Measurements from ENCODE around the gene EIF4G3. TPM values are rescaled to one million over a fixed set of nuclear protein-coding genes. Genes with fewer than 3 reads are reported as not detected.
"Not testable (repeated sequence)": the region's sequence is repeated elsewhere in the genome, so short reads cannot be mapped to it uniquely, and the experiment has no call there.

EIF4G3 gene
- total and polyA plus RNA-seq, 12 donors: 13.3 to 50.2 (median 36.1) TPM

DNA sequence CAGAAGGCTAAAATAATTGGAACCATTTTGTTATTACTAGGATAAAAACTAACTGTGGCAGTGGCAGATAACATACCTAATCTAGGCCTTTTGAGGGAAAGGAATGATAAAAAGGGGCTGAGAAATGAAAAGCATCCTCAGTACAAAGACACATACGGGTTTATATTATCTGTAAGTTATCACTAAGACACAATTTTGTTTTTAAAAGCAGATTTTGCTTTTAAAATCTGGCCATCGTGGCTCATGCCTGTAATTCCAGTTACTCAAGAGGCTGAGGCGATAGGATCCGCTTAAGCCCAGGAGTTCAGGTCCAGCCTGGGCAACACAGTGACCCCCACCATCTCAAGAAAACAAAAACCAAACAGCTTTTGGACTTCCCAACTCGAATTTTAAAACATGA is 364.8 kb downstream of the EIF4G3 start:
- intact Hi-C loops (cut with DNase I): no loop called here
- Histone ChIP-seq H3K4me1 (no peaks in the 10 kb centered on the region), H3K9me3 (no peaks in the 10 kb centered on the region), H3K27ac (no peak overlapping the region), H3K27me3 (no peaks in the 10 kb centered on the region), H3K36me3 (peaks cover 0 to 74% (median 4%) of the 10 kb centered on the region in 9 donors), H3K4me3 (no peak overlapping the region)
- ATAC-seq (no peak), DNase-seq (no peak)
- TF ChIP-seq, protein P1, sequence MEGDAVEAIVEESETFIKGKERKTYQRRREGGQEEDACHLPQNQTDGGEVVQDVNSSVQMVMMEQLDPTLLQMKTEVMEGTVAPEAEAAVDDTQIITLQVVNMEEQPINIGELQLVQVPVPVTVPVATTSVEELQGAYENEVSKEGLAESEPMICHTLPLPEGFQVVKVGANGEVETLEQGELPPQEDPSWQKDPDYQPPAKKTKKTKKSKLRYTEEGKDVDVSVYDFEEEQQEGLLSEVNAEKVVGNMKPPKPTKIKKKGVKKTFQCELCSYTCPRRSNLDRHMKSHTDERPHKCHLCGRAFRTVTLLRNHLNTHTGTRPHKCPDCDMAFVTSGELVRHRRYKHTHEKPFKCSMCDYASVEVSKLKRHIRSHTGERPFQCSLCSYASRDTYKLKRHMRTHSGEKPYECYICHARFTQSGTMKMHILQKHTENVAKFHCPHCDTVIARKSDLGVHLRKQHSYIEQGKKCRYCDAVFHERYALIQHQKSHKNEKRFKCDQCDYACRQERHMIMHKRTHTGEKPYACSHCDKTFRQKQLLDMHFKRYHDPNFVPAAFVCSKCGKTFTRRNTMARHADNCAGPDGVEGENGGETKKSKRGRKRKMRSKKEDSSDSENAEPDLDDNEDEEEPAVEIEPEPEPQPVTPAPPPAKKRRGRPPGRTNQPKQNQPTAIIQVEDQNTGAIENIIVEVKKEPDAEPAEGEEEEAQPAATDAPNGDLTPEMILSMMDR (IDR thresholded peaks at IDR 0.05): no peak
- 80 to 84% methylated on average over 5 of the region's 5 CpGs for WGBS, 2 donors

DNA sequence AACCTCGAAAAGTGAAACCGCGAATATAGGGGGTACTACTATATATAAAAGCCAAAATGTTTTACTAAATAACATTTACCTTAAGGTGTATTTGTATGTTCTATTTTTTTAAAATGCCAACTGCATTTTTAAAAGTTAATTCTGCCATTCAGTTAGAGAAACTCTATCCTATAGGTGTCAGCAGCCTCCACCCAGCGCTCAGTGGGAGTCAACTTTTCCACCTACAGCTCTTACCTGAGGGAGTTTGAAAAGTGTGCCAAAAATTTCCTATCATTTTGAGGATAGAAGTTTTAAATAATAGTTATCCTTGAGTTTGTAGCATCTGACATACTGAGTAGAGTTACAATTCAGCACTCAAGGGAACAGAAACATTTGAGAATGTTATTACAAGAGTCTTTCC is 383.5 kb downstream of the EIF4G3 start:
- Histone ChIP-seq H3K27ac (no peak overlapping the region), H3K9me3 (no peaks in the 10 kb centered on the region), H3K4me1 (peaks cover 0 to 4% (median under 1%) of the 10 kb centered on the region in 9 donors), H3K27me3 (no peaks in the 10 kb centered on the region), H3K36me3 (no peaks in the 10 kb centered on the region), H3K4me3 (no peak overlapping the region)
- TF ChIP-seq, protein P1 (IDR thresholded peaks at IDR 0.05): no peak
- DNase-seq: no peak
- intact Hi-C loops (cut with DNase I): no loop called here
- no peak for ATAC-seq
- 97 to 99% methylated on average over 4 of the region's 4 CpGs for WGBS, 2 donors

DNA sequence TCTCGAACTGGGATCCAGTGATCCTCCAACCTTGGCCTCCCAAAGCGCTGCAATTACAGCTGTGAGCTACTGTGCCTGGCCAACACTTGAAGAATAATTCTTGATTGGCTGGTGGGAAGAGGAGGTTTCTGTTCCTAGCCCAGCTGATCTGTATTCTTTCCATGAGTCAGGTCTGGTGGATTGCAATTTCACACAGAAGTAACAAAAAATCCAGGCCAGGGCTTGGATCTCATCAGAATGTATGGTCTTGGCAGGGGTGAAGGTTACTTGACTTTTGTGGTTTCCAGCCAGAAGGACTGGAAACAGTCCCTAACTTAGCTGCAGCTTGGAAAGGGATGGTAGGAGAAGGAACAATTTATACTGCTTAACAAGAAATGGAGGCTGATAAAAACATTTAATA is 384.5 kb downstream of the EIF4G3 start:
- TF ChIP-seq, protein P1 (IDR thresholded peaks at IDR 0.05): no peak
- no peaks in the 10 kb centered on the region for H3K36me3 ChIP-seq
- H3K27me3 ChIP-seq: no peaks in the 10 kb centered on the region
- no peaks in the 10 kb centered on the region for H3K9me3 ChIP-seq
- intact Hi-C loops (cut with DNase I): no loop called here
- no peak for ATAC-seq
- DNase-seq: no peak
- H3K27ac ChIP-seq: no peak overlapping the region
- 80 to 88% methylated on average over 2 of the region's 2 CpGs for WGBS, 2 donors
- peaks cover 0 to 11% (median 7%) of the 10 kb centered on the region in 9 donors for H3K4me1 ChIP-seq
- H3K4me3 ChIP-seq: no peak overlapping the region

DNA sequence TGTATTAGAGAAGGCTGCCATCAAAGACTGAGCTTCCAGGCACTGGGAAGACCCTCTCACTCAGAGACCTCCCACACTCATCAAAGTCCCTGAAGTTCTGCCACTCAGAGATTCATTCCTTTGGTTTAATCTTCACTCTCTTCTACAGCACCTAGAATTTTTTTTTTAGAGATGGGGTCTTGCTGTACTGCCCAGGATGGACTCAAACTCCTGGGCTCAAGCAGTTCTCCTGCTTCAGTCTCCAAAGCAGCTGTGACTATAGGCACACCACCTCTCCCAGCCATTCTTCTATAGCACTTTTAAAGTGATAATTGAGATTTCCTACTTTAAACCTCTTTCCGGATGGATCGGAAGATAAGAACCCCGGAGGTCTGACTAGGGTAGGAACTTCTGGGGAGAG is 385.9 kb downstream of the EIF4G3 start:
- 61 to 71% methylated on average over 3 of the region's 3 CpGs for WGBS, 2 donors
- TF ChIP-seq, protein P1 (IDR thresholded peaks at IDR 0.05): no peak
- H3K9me3 ChIP-seq: no peaks in the 10 kb centered on the region
- no peaks in the 10 kb centered on the region for H3K27me3 ChIP-seq
- H3K4me3 ChIP-seq: no peak overlapping the region
- no peak for ATAC-seq
- no peaks in the 10 kb centered on the region for H3K36me3 ChIP-seq
- no peak overlapping the region for H3K27ac ChIP-seq
- intact Hi-C loops (cut with DNase I): no loop called here
- peaks cover 0 to 11% (median 9%) of the 10 kb centered on the region in 9 donors for H3K4me1 ChIP-seq
- DNase-seq: no peak

DNA sequence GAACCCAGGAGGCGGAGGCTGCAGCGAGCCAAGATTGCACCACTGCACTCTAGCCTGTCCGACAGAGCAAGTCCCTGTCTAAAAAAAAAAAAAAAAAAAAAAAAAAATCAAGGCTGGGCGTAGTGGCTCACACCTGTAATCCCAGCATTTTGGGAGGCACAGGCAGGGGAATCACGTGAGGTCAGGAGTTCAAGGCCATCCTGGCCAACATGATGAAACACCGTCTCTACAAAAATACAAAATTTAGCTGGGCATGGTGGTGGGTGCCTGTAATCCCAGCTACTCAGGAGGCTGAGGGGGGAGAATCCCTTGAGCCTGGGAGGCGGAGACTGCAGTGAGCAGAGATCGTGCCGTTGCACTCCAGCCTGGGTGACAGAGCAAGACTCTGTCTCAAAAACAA is 387.1 kb downstream of the EIF4G3 start:
- H3K27me3 ChIP-seq, H3K36me3 ChIP-seq, H3K4me3 ChIP-seq, H3K9me3 ChIP-seq, ATAC-seq, H3K27ac ChIP-seq, DNase-seq: not testable (repeated sequence)
- H3K4me1 ChIP-seq: peaks cover 0 to 21% (median 20%) of the 10 kb centered on the region in 9 donors
- intact Hi-C loops (cut with DNase I): loop anchor here in 2 of 10 donors (10.0 kb wide), 2 partner anchors 95 to 405 kb away; no protein-coding TSS in a partner anchor
- WGBS, 2 donors: 94% methylated on average over 9 of the region's 9 CpGs
